GM18498 (cell line): ENCODE measurements around the gene KDM2B.

Source experiments
- ATAC-seq: cut with Tn5 transposase; IDR thresholded peaks from one replicate; pipeline ENCODE4 v1.9.1; 2021; ENCODE audit warnings: mild to moderate bottlenecking, moderate library complexity; ENCODE audit not compliant: unreplicated experiment

Gene KDM2B

DNA sequence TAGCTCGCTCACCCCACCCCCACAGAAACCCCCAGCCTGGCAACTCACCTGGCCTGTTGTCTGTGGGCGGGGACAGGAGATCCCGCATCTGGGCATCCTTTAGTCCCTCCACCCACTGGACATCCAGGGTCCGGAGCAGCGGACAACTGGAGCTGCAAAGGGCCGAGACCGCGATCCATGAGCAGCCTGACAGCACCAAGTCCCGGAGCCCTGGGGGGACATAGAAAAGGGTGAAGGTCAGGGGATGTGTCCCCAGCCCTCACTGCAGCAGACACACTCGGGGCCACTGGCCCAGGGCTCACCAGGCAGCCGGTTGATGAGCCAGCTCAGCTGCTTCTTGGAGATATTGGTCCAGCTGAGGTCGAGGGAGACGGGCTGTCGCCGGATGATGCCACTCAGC lies 140.1 kb downstream of the KDM2B start:
- no peak for ATAC-seq

GRCh38 chr12:121439715-121440114 lies 141.1 kb downstream of the KDM2B start:
- no peak for ATAC-seq

GRCh38 chr12:121438905-121439304 lies 141.9 kb downstream of the KDM2B start:
- no peak for ATAC-seq

DNA sequence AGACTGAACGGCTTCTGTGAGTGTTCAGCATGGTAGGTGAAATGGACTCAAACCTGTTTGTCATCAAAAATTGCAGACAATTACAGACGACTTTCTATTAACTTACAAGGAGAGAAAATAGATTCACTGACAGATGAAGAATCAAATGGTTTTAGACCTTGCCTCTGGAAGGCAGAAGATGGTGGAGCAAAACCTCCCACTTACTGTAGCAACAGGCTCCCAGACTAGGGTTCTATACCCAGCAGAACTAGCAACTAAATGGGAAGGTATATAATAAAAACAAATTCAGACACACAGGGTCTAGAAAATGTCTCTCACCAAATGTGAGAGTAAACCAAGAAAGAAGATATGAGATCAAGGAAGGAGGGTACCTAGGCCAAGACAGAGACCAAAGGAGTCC lies 144.1 kb downstream of the KDM2B start:
- no peak for ATAC-seq

DNA sequence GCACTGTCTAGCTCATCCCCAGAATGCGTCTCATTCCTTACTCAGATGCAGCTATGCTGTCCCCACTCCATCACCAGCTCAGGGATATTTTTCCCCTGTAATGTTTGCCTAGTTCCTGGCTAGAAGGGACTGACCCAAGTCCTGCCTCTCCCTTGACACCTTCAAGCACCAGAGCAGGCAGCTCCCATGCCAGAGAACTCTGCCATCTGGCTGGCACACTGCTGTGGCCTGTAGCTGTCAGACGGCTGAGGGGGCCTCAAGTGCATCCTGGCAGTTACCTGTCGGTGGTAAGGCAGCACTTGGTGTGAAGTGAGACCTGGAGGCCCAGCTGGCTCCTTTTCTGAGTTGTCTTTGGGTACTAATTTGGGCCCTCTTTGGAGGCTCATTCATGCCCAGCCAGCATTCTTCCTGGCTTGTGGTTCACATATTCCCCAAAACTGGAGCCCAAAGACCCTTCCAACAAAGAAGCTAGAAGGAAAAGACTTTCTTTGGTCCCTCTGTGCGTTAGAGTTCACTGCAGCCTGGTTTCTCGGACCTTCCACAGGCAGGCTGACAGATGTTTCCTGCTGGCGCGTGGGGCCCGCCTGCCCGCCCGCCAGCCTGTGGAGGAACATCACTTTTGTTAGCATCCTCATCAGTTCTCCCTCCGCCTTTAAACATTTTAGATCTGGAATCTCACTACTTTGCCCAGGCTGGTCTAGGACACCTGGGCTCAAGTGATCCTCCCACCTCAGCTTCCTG lies 147.9 kb downstream of the KDM2B start:
- no peak for ATAC-seq

GRCh38 chr12:121430833-121431415 lies 149.9 kb downstream of the KDM2B start:
- no peak for ATAC-seq

DNA sequence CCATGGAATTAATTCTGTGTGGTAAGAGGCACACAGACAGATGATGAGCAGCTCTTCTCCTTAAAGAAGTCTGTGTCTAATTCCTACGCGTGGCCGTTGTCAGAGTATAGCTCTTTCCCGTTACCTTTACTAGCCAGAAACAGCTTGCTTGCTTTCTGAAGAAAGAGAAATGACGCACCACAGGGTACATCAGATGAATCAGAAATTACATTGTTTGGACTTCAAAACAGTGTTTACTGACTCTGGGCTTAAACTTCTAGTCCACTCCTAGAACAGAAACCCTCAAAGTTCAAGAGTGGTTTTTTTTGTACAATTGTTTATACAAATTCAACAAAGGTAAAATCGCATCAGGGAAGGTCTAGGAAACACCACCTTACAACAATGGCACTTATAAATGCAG lies 151.9 kb downstream of the KDM2B start:
- no peak for ATAC-seq

DNA sequence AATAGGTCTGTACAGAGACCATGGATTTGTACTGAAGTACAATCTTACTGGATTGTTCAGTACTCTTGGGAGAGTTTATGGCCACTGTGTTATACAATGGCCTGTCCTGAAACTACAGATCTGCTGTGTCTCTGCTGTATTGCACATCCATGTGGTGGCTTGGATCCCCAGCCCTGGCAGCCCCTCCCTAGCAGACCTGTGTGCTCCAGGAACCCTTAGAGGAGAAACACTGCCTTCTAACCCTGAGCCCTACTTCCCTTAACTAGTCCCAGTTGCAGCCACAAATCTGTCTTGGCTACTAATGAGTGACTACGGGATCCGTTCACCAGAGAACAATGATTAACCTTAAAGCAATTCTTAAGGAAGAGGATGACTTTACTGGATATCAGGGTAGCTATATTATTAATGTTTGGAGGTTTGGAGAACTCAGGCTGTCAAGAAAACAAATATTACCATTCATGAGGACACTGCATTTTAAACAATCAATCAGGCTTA lies 153.2 kb downstream of the KDM2B start:
- no peak for ATAC-seq

DNA sequence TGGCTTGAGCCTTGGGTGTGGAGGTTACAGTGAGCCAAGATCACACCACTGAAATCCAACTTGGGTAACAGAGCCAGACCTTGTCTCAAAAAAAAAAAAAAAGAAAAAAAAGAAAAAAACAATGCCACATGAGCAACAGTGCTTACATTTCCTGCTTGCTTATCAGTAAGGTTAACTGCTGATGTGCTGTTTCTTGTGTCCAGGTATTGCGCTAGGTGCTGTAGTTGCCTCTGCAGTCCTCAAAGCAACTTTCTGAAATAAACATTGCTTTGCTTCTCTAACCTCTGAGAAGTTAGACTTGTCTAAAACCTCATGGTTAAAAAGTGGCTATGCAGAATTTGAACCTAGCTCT lies 156.2 kb downstream of the KDM2B start:
- no peak for ATAC-seq

GRCh38 chr12:121423682-121424623 lies 156.9 kb downstream of the KDM2B start:
- no peak for ATAC-seq

DNA sequence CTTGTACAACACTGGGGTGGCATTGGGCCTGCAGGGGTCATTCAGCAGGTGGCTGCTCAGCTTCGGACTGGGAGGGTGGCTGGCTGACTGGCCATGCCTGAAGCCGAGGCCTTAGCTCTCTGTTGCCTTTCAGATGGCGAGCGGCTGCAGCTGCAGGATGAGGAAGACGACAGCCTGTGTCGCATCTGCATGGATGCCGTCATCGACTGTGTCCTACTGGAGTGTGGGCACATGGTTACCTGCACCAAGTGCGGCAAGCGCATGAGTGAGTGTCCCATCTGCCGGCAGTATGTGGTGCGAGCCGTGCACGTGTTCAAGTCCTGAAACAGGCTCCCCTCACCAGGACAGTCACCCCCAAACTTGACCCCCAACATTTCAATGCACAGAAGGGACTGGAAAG lies 157.6 kb downstream of the KDM2B start:
- ATAC-seq, result no peak

- ATAC-seq, result no peak
Observed at GRCh38 chr12:121420109-121420508, 160.7 kb downstream of the KDM2B start.

- ATAC-seq, result no peak
Observed at GRCh38 chr12:121417847-121418246, 163.0 kb downstream of the KDM2B start.

DNA sequence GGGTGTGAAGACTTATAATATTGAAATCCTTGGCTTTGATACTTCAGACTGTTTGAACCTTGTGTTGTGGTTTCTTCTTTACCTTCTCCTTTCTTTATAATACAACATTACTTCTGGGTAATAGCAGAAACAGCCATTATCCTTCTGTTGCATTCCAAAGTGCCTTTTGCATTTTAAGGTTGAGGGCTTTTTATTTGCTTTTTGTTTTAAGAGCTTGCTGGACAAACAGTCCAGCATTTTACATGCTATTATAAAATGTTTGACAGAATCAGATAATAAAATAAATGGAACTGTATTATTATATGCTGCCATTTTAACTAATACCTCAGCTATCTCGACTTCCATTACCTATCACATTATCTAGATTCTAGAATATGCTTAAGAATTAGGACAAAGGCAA lies 166.9 kb downstream of the KDM2B start:
- ATAC-seq, result no peak

DNA sequence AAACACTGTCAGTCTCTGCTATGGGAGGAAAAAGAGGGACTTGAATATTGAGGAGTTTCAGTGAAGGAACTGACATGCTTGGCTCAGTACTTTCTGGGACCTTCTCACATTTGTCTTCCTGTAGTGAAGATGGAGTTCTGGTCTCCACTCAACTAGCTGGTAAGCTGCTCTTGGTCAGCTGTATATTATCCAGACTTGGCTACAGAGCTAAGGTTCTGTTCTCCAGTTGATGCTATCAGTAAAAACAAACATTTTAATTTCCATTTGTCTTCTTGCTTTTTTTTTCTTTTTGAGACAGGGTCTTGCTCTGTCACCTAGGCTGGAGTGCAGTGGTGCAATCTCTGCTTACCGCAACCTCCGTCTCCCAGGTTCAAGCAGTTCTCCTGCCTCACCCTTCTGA lies 175.6 kb downstream of the KDM2B start:
- no peak for ATAC-seq

GRCh38 chr12:121404734-121405133 lies 176.1 kb downstream of the KDM2B start:
- ATAC-seq, result no peak

DNA sequence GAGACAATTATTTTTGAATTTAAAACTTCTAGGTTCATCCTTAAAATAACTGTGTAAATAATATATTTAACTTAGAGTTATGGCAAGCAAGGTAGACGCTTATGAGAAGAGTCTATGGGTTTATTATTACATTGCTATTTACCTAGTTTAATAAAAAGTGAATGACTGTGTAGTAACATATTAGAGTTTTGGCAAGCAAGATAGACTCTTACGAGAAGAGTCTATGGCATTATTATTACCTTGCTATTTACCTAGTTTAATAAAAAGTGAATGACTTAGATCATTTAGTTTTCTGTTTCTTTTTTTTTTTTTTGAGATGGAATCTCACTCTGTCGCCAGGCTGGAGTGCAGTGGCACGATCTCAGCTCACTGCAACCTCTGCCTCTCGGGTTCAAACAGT lies 177.1 kb downstream of the KDM2B start:
- ATAC-seq, result no peak

- ATAC-seq, result peak; percentile 44
Observed at GRCh38 chr12:121400332-121401139, 180.3 kb downstream of the KDM2B start.

DNA sequence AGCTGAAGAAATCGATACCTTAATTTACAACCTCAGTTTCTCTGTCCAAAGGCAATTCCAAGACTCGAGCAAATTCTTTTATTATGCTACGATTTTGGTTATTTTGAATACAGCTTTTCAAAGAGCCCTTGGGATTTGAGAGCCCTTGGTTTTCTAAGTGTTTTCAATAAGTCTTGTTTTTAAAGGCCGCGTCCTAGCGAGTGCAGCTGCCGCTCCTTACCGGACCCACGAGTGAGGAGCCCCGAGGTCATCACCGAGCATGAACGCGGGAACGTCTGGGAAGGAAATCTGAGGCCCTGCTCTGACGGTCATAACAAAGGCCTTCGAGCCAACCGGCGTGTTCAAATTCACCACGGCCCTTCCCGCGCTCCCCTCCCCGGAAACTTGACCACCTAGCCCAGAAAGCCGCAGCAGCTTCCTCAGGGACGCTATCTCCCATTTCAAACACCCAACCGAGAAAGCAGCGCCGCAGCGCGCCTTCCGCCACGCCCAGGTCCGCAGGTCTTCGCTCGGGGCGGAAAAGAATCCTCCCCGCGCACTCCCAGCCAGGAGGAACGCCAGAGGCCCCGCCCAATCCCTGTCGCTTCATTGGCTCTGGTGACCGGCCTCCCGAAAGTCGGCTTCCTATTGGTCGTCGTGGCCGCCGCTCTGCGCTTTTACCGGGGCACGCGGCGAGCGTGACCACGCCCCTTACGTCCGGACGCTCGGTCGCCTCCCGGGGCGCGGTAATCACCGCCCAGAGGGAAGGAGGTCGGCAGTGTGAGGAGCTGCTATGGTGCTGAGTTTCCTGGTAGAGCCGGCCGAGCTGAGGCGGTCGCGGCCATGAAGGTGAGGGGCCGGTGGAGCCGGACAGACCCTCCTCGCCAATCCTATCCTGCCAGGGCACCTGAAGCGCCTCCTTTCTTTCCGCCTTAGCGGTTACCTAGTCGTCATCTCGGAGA lies 181.2 kb downstream of the KDM2B start, which contains the start of gene RNF34:
Gene RNF34 (plus strand): TSS at position 728 of the 941 bp plus-strand sequence. CDS start 95 bp downstream, at position 823.
- ATAC-seq, result peak; percentile 94

DNA sequence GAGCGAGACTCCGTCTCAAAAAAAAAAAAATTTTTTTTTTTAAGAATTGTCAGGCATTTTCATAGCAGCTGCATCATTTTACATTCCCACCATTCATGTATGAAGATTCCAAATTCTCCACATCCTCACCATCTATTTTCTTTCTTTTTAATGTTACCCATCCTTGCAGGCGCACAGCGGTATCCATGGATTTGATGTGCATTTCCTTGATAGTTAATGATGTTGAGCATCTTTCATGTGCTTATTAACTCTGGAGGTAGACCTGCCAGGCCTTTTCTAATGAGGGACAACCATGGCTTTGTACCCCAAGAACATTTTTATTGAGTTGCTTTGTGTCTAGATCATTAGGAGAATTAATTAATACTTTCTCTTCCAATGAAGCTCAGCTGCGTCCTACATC lies 182.5 kb downstream of the KDM2B start:
- ATAC-seq, result no peak
